Ecto neural progenitor cell (in vitro differentiated cells): ENCODE data around the gene TNRC18.
"Not testable (repeated sequence)": the region's sequence is repeated elsewhere in the genome, so short reads cannot be mapped to it uniquely, and the experiment has no call there.

Experiments
- DNase-seq: peaks from one replicate; pipeline ENCODE4 v3.0.0-alpha.2; 2018; ENCODE audit warnings: low spot score

TNRC18 gene

DNA sequence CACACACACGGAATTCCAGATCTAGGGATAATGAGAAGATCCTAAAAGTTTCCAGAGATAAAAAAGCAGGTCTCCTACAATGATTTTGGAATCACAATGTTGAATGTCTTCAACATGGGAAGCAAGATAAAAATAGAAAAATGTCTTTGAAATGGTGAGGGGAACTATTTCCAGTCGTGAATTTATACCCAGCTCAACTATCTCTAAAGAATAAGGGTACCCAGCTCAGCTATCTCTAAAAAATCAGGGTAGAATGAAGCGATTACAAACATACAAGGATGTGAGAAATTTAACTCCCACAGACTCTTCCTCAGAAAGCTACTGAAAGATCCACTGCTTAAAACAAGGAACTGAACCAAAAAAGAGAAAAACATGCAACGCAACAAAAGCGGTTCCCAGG is 105.0 kb downstream of the TNRC18 start:
- not testable (repeated sequence) for DNase-seq

DNA sequence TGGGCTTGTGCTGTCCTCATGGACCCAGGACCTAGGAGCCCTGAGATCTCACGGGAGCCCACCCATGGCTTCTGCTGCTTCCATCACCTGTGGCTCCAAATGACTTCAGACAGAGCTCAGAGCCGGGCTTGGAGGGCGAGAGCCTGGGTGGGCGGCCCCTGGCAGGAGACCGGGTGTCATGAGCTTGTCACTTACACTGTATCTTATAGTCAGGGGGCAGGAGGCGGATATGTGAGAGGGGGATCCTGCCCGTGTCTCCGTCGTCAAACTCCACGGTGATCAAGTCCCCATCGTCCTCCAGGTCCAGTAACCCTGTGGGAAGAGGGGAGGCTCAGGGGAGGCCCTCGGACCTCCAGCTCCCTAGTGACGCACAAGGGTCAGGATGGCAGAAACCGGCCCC is 107.9 kb downstream of the TNRC18 start:
- DNase-seq = no peak

DNA sequence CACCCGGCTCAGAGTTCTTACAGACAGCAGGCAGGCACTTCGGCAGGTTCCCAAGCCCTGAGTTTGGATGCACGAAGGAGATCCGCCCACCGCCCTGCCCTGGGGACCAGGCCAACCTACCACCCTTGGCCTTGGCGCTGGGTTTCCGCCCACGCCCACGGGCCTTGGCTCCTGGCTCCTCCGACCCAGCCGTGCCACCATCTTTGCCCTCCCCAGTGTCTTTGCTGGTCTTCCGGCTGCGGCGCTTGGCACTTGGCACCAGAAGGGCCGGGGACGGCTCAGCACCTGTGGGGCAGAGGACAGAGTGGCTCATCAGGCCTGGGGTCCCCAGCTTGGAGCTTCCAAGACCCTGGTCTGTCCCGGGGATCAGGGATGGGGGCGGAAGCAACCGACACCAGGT is 108.8 kb downstream of the TNRC18 start:
- DNase-seq = no peak

DNA sequence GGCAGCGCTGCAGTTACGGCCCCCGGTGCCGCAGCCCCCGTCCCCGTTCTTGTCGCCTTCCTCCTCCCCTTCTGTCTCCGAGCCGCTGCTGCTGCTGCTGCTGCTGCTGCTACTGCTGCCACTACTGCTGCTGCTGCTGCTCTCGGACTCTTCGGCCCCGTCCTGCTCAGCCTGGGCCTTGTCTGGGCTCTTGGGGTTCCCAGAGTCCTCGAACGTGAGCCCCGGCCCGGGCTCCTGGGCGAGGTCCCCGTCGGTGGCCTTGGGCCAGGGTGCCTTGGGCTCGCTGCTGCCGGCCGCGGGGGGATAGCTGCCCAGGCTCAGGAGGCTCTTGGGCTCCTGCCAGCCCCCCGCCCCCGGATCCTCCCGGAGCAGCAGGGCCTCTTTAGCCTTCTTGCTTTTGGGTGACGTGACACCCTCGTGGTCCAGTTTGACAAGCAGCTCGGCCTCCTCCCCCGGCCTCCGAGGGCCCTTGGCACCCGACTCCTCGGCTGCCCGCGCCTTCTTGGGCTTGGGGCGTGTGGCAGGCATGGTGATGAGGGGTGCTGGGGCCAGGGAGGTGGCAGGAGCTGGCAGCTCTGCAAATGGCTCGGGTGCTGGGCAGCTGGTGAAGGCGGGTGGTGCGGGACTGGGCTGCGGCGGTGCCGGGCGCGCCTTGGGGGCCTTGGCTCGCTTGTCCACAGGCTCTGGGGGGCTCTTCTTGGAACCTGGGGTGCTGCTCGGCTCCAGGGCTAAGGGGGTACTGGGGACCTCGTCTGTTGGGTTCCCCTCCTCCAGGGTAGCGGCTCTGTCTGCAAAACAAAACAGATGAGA is 110.4 kb downstream of the TNRC18 start:
- DNase-seq = not testable (repeated sequence)

DNA sequence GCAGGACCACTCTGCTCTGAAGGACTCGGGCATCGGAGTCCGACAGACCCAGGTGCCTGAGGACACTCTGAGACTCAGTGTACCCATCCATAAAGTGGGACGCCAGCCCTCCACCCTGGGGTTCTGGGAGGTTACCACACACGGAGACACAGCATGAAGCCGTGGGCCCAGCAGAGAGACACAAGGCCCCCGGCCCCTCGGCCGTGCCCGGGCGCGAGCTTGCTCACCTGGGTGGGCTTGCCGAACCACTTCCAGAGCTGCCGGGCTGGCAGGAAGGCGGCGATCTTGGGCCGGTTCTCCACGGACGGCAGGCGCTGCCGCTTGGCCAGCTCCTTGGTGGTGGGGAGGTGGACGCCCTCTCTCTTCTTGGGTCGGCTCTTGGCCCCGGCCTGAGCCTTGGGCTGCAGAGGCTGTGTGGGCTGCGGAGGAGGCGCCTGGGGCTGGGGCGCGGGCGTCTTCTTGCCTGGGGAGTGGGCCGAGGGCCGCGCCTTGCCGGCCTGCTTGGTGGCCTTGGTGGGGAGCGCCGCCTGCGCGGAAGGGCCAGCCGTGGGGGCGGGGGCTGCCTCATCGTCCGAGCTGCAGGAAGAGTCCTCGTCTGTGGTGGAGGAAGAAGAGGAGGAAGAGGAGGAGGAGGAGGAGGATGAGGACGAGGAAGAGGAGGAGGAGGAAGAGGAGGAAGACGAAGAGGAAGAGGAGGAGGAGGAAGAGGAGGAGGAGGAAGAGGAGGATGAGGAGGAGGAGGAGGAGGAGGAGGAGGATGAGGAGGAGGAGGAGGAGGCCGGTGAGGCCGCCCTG is 111.2 kb downstream of the TNRC18 start:
- DNase-seq = not testable (repeated sequence)

DNA sequence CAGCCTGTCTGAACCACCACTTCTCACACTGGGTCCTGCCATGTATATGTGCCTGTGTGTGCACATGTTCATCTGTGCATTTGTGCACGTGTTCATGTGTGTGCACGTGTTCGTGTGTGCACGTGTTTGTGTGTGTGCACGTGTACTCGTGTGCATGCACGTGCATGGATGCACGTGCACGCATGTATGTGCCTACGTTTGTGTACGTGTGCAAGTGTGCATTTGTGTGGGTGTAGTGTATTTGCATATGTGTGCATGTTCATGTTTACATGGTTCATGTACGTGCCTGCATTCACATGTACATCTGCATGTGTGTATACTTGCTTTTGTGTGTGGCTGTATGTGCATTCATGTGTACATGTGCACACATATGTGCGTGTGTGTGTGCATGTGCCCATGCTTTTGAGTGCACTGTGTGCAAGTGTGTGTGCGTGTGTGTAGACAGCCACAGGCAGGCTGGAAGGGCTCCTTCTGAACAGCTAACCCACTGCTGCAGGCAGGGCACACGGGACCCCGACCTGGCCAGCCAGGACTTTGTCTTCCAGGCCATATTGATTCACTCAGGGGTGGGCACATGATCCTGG is 112.7 kb downstream of the TNRC18 start:
- no peak for DNase-seq

DNA sequence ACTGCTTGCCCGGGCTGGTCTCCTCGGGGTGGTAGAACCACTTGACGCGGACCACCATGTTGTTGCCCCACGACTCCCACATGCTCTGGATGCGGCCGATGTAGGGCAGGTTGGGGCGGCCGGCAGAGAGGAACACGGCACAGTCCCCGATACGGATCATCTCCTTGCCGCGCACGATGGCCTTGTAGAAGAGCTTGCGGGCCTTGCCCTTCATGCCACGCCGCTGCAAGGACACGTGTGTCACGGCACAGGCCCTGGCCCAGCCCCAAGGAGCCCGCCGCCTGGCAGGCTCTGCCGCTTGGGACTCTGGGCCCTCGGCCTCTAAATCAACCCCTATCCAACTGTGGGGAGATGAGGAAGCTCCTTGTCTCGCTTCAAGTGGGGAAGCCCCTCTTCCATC is 114.5 kb downstream of the TNRC18 start:
- no peak for DNase-seq

DNA sequence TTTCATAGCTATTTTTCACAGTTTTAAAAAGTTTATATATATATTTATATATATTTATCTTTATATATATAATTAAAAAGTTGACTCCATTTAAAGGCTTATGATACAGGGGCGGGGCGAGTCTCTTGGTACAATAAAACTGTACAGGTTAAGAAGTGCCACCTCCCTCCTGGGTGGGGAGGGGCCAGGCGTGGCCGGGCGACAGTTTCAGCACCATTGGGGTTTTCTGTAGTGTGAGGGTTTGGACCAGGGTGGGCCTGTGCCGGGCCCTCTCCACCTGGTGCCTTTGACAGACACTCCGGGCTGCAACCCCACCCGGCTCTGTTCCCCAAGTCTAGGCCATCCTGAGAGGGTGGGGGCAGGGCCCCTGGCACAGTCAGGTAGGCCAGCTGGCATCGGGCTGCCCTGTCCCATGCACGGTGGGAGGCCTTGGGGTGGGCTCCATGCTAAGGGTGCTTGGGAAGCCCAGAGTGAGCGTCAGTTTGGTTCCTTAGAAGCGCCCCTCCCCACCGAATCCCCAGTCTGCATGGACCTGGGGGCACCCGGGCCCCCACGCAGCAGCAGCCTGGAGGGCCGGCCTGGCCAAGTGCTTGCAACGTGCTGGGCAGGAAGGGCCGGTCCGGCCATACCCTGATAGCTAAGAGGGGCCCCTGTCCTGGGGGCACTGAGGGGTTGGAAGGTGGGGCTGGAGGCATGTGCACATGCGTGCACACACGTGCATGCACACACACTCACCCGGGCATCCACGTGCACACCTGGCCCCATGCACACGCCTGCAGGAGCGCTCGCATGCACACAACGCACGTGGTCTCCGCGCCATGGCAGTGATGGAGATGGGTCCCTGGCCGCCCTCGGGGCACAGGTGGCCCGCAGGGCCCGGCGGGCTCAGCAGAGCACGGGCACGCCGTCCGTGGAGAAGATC is 116.2 kb downstream of the TNRC18 start:
- DNase-seq = not testable (repeated sequence)

DNA sequence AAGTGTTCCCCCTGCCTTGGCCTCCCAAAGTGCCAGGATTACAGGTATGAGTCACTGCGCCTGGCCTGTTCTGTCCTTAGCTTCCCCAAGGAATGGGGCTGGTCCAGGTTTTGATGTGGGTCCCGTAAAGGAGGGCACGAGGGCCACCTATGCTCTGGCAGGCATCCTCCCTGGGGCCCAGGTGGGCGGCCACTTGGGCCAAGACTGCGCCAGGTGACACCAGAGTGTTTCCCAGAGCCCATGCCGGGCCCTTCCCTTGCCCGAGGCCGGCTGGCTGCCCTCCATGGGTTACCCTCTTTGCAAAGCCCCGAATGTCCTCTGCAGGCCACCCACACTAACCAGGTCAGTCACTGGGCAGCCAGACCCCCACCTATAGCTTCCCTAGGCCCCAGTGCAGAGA is 118.6 kb downstream of the TNRC18 start:
- not testable (repeated sequence) for DNase-seq

DNA sequence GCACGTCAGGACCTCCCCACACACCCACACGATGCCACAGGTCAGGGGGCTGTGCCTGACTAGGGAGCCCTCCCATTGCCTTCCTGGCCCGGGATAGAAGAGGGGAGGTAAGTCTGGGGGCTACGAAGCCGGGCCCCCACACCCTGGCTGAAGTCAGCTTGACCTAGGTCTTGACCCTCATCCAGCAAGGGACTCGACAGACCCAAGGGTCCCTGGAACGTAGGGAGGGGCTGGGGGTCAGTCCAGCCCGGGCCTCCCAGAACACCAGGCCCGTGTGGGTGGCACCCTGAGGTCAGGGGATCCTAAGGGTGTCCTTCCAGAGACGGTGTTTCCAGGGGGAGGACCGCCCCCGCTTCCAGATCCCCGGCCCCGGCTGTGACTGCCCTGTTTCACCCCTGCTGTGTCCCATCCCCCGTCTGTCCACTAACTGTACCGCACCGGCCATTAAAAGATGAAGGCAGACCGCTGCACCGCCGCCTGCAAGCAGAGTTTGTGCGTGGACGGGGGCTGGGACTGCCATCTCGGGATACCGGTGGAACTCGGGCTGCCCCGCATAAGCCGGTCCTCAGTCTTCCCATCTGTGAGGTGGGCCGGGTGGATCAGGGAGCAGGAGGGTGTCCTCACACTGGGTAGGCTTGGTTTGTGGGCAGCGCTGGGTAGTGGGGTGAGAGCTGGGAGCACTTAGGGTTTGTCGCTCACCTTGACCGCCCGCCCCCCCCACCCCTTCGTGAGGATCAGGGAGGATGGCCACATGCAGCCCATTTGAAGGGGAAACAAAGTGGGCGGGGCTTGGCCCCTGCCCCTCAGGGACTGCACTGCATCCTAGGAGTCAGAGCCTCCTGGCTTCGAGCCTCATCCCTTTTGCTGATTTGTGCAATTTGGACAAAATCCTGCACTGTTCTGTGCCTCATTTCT is 119.8 kb downstream of the TNRC18 start:
- DNase-seq = no peak

DNA sequence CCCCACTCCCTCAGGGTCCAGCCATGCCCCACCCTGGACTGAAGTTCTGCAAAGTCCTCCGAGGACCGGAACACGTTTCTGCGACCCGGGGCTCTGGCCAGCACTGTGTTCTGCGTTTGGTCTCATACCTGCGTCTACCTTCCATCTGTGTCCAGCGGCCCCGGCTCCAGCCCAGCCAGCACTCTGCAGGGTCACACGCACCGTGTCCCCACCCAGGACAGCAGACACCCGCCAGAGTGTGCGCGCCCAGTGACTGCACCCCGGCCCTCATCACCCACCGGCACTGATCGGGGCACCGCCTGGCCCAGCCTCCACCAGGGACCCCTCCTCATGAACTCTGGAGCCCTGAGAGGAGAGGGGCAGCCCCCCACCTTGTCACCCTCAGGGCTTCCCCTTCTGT is 120.6 kb downstream of the TNRC18 start:
- DNase-seq = no peak

DNA sequence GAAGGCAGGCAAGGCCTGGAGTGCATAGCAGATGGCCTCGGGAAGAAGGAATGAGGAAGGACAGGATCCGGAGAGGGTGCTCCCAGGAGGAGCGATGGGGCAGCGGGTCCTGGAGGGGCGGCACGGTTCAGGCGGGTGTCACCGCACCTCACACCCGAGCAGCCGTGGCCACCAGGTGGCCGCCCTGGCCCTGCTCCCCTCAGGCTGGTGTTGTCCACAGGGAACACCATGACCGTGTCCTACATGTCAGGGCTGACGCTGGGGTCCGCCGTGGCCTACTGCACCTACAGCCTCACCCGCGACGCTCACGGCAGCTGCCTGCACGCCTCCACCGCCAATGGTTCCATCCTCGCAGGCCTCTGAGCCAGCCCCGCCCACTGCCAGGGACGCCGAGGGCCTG is 121.1 kb downstream of the TNRC18 start:
- DNase-seq = no peak

DNA sequence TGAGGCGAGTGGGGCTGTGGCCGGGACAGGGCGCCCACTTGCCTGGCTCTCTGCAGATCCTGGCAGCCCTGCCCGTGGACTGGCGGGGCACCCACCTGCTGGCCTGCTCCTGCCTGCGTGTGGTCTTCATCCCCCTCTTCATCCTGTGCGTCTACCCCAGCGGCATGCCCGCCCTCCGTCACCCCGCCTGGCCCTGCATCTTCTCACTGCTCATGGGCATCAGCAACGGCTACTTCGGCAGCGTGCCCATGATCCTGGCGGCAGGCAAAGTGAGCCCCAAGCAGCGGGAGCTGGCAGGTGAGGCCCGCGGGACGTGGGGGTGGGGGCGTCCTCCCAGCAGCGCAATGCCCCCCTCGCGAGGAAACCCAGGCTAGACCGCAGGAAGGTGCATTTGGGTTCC is 123.3 kb downstream of the TNRC18 start:
- no peak for DNase-seq

DNA sequence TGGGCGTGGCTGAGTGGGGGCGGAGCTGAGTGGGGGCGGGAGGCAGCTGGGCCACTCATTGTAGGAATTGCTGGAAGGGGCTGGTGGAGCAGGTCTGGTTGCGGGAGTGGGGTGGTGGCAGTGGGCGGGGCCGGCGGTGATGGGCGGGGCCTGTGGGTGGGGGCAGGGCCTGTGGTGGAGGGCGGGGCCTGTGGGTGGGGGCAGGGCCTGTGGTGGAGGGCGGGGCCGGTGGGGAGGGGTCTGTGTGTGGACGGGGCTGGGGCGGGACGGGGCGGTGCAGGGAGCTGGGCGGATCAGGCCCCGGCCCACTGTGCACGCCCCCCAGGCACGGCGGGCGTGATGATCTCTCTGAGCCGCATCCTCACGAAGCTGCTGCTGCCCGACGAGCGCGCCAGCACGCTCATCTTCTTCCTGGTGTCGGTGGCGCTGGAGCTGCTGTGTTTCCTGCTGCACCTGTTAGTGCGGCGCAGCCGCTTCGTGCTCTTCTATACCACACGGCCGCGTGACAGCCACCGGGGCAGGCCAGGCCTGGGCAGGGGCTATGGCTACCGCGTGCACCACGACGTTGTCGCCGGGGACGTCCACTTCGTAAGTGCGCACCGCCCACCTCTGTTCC is 126.9 kb downstream of the TNRC18 start:
- DNase-seq = peak; percentile 95

DNA sequence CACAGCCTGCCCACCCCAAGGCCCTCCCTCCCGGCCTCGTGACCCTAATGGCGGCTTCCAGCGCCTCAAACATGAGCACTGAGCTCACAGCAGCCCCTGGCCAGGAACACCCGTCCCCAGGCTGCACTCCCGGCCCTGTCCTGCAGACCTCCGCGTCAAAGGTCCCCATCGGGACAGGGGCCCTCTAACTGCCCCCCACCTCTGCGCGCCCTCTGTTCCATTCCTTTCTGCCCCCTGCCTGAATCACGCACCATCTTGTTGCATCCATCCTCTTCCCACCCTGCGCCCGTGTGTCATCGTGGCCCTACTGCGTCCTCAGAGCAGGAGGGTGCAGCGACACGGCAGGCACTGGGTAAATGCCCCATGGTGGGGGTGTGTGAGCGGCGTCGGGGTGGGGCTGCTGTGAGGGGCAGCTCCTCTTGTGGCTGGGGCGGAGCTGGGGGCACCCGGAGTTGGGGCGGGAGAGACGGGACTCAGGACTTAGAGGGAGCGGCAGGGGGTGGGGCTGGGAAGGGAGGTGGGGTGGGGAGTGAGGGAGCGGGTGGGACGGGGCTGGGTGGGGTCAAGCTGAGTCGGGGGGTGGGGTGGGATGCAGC is 127.5 kb downstream of the TNRC18 start:
- peak; percentile 70 for DNase-seq

DNA sequence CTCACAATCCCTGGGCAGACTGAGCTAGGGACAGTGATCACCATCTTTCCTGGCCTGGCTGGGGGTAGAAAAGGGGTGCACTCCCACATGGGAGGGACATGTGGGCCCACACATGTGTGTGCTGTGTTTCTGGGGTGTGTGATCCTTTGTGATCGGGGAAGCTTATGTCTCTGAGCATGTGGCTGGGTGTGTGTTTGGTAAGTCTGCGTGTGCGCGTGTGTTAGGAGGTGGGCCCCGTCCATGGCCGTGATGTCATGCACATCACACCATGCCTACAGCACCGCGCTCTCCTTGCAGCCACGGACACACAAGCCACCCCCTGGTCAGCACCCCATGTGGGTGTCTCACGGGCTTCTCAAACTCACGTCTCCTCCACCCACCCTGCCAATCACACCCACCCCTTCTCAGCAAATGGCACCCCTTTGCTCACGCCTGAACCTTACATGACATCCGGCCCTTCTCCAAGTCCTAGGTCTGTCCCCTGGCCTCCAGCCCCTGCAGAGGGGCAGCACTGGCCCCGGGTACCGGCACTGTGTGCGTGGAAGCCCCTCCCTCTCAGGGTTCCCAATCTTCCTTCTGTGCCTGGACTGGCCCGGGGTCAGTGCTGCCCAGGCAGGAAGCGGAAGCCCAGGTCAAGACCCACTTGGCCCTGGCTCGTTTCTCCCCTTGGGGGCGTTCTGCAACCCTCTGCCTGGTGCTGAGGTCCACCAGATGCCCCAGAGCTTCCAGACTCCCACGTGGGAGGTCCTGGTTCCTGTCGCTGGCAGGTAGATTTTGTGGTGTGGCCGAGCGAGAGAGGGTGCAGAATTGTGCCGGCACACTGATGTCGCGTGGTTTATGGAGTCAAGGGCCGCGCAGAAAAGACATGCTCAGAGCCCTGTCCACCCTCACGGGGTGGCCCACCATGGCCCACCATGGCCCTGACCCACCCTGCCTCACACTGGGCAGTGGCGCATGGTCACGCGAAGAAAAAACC is 128.3 kb downstream of the TNRC18 start:
- peak; percentile 53 for DNase-seq

DNA sequence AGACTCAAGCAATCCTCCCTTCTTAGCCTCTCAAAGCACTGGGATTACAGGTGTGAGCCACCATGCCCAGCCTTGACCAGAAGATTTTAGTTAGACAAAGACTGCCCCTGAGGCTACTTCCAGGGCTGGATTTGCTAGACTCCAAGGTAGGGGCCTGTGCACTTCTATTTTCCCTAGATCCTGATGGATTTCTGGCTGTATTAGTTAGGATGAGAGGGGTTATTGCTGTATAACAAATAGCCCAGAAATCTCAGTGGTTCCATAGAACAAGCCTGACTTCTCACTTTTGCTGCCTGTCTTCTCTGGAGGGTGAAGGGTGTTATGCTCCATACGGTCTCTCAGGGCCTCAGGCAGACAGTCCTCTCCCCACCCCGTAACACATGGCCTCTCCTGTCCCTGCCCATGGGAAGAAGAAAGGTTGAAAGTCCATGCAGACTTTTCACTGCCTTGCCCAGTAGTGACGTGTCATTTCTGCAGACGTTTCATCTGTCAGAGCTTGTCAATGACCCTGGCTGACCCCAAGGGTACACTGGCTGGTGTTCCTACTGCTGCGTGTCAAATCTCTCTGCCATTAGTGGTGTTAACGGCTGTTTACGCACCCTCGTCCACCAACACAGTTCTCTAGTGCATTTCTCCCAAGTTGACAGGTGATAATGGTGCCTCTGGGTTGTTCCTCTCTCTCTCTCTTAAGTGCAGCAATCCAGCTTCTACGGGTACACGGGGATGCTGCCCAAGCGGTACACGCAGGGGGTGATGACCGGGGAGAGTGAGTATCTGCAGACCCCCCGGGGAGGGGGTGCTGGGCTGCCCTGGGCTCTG is 129.3 kb downstream of the TNRC18 start:
- DNase-seq = no peak
